ENCODE results near the gene COMTD1.
"Not testable (repeated sequence)": the region's sequence is repeated elsewhere in the genome, so short reads cannot be mapped to it uniquely, and the experiment has no call there.

Gene COMTD1

GRCh38 chr10:75223507-75223906 is 12.2 kb downstream of the COMTD1 start:
- DNase-seq (ENCODE audit: low read depth in 2 of 2), result no peak

DNA sequence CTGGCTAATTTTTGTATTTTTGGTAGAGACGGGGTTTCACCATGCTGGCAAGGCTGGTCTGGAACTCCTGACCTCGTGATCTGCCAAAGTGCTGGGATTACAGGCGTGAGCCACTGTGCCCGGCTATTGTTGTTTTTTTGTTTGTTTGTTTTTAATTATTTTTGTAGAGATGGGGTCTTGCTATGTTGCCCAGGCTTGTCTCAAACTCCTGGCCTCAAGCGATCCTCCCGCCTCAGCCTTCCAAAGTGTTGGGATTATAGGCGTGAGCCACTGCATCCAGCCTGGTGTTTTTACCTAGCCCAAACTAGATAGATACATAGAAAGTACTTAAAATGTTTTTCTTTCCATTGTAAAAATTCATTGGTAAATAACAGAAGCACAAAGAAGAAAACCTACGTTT is 14.3 kb downstream of the COMTD1 start:
- DNase-seq (ENCODE audit: low read depth in 2 of 2), result not testable (repeated sequence)

GRCh38 chr10:75220274-75220673 is 15.5 kb downstream of the COMTD1 start:
- DNase-seq (ENCODE audit: low read depth in 2 of 2), result no peak

DNA sequence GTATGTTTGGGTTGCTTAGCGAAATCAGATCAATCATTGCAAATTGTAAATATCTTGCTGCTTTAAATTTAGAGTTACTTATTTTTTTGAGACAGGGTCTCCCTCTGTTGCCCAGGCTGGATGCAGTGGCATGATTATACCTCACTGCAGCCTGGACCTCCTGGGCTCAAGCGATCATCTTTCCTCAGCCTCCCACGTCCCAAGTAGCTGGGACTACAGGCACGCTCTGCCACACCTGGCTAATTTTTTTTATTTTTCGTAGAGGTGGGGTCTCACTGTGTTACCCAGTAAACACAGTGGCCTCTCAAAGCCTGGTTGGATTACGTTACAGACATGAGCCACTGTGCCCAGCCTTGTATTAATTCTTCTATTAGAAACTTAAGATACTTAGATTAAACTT is 23.4 kb downstream of the COMTD1 start:
- no peak for DNase-seq (ENCODE audit: low read depth in 2 of 2)

- DNase-seq (ENCODE audit: low read depth in 2 of 2), result no peak
These were observed 24.6 kb downstream of the COMTD1 start for GRCh38 chr10:75211007-75211691.

DNA sequence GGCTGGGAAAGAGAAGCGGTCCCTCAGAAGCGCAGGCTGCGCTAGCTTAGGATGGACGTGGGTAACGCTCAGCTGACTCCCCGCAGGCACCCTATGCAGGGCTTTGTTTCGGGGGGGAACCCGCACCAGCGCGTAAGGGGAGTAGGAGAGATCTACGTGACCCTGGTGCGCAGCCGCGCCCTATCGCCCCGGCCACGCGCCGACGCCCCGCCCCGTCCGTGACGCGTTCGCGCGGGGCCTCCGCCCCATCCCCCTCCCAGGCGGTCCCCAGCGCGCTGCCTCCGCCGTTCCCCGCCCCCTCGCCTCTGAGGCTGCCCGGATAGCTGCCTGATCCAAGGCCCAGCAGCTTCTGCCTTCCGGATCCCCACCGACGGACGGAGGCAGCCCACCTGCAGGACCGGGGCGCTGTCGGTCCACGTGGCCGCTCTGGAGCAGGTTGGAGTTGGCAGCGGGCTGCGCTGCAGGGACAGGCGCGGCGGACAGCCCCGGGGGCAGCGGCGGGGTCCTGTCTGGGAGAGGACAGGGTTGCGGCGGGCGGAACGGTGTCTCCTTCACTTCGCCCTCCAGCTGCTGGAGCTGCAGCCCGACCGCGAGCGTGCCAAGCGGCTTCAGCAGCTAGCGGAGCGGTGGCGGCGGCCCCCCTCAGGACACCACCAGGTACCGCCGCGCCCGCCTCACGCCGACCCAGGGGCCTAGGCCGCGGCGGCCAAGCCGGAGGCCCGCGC is 25.3 kb downstream of the COMTD1 start, which contains the start of gene VDAC2:
Gene VDAC2 (plus strand): TSS at position 515 of the 725 bp plus-strand sequence. CDS start 363 bp downstream, outside the sequence.
- peak; percentile 91 for DNase-seq (ENCODE audit: low read depth in 2 of 2)

- DNase-seq (ENCODE audit: low read depth in 2 of 2), result peak; percentile 56 to 62
These were observed 25.9 kb downstream of the COMTD1 start for GRCh38 chr10:75209921-75210281.

DNA sequence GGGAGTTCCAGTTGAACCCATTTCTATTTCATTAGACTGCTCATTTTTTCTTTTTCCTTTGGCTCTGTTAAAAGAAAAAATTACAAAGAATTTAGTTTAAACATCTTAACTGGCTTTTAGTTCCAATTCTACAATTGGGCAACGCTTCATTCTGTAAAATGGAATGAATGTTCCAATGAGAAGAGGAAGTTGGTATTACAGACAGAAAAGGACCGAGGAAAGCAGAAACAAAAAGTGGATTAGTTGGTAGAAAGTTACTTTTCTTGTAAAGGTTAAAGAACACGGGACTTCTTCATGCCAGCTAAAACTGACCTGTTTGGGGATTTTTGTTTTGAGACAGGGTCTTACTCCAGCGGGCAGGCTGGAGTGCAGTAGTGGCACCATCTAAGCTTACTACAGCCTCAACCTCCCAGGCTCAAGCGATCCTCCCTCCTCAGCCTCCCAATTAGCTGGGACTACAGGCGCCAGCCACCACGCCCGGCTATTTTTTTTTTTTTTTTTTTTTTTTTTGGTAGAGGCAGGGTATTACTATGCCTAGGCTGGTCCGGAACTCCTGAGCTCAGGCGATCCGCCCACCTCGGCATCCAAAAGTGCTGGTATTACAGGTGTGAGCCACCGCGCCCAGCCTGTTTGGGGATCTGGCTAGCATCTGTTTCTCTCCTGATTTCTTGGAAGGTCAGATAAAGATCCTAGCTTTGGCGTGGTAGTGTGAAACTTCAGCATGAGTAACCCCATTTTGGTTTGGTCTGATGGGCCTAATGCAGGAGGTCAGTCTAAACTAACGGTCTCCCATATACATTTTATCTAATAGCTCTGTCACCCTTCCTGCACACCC is 26.5 kb downstream of the COMTD1 start:
- DNase-seq (ENCODE audit: low read depth in 2 of 2), result no peak

- peak in 1 of 2 donors; percentile 3 for DNase-seq (ENCODE audit: low read depth in 2 of 2)
These were observed 27.6 kb downstream of the COMTD1 start for GRCh38 chr10:75208181-75208580.

- no peak for DNase-seq (ENCODE audit: low read depth in 2 of 2)
These were observed 28.0 kb downstream of the COMTD1 start for GRCh38 chr10:75207857-75208144.

DNA sequence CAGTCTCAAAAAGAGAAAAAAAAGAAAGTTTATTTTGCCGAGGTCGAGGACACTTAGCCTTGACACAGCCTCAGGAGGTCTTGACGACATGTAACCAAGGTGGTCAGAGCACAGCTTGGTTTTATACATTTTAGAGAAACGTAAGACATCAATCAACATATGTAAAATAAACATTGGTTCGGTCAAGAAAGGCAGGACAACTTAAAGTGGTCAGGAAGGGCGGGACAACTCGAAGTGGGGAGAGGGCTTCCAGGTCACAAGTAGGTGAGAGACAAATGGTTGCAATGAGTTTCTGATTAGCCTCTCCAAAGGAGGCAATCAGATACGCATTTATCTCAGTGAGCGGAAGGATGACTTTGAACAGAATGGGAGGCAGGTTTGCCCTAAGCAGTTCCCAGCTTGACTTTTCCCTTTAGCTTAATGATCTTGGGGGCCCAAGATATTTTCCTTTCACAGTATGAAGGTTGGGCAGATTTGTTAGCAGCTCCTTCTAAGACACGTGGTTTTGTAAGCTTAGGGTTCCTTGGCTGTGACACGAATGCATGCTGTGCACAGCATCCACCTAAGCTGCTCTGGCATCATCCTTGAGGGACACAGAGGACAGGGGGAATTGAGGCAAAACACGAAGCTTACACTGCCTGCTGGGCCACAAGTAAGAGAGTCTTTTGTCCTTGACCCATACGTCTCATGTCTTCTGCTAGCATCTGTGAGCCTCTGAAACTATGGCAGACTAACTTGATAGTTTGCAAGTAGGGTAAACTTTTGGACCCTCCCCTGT is 28.5 kb downstream of the COMTD1 start:
- DNase-seq (ENCODE audit: low read depth in 2 of 2), result no peak

DNA sequence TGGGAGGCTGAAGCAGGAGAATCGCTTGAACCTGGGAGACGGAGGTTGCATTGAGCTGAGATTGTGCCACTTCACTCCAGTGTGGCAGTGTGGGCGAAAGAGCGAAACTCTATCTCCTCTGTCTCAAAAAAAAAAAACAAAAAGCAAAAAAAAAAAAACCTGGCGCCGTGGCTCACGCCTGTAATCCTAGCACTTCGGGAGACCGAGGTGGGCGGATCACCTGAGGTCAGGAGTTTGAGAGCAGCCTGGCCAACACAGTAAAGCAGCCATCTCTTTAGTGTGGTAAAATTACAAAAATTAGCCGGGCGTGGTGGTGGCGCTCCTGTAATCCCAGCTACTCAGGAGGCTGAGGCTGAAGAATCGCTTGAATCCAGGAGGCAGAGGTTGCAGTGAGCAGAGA is 29.1 kb downstream of the COMTD1 start:
- DNase-seq (ENCODE audit: low read depth in 2 of 2), result not testable (repeated sequence)

DNA sequence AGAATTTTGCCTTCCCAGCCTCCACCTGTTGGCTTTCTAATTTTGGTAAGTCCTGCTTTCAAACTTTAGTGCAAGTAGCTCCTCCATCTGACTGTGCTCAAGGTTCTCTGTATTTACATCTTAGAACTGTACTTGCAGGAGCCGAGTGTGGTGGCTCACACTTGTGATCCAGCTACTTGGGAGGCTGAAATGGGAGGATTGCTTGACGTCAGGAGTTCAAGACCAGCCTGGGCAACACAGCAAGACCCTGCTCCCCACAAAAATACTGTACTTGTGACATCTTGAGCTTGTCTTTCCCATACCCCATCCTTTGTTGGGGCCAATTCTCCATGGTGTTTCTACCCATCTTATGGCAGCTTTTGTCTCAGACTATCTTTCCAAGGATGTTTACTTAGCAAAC is 29.8 kb downstream of the COMTD1 start:
- DNase-seq (ENCODE audit: low read depth in 2 of 2), result no peak

- no peak for DNase-seq (ENCODE audit: low read depth in 2 of 2)
These were observed 32.0 kb downstream of the COMTD1 start for GRCh38 chr10:75203724-75204123.

- not testable (repeated sequence) for DNase-seq (ENCODE audit: low read depth in 2 of 2)
These were observed 32.6 kb downstream of the COMTD1 start for GRCh38 chr10:75203046-75203620.

- DNase-seq (ENCODE audit: low read depth in 2 of 2), result no peak
These were observed 33.3 kb downstream of the COMTD1 start for GRCh38 chr10:75202321-75203045.

DNA sequence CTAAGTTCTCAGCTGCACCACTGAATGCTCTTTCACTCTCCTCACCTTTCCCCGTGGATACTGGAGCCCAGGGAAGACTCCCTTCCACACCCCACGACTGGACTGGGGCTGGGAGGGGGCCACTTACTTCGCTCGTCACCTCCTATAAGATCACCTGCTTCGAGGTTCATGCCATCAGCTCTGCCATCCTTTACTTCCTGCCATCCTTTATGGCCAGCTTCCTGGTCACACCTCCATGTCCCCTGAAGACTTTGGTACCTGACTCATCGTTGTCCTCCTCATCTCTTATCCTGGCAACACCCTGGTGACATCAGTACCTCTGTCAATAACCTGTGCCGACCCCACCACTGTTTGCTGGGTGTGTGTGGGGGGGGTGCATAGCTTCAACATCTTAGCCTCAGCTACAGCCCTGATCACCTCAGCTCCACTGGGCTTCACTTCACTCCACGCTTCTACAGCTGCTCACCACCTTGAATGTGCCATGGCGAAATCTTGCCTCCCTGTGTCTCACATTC is 33.9 kb downstream of the COMTD1 start:
- no peak for DNase-seq (ENCODE audit: low read depth in 2 of 2)

DNA sequence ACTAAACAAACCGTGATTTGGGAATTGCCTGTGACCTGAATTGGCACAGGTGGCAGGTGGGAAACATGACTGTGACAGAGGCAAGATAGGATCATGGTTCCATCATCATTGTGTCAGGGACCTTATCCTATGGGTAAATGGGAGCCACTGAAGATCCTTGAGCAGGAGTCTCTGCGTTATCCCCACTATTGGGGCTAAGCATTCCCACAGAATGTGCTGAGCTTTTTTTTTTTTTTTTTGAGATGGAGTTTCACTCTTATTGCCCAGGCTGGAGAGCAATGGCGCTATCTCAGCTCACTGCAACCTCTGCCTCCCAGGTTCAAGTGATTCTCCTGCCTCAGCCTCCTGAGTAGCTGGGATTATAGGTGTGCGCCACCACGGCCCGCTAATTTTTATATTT is 35.8 kb downstream of the COMTD1 start:
- not testable (repeated sequence) for DNase-seq (ENCODE audit: low read depth in 2 of 2)

DNA sequence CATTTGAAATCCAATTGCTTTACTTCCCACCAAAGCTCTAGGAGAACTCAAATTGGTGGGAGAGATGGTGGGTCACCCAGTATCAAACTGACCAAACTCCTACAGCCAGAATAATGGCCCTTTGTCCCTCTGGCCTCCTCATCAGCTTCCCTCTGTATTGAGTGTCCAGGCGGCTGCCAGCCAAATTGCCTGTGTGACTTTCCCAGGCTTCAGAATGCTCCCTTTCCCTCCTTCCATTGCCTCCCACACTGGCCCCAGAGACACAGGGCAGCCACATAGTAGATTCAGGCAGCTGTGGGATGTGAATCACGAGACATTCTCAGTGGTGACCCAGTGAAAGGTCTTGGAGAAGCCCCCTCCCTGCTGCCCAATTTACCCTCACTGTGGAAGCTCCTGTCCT is 37.9 kb downstream of the COMTD1 start:
- no peak for DNase-seq (ENCODE audit: low read depth in 2 of 2)

- no peak for DNase-seq (ENCODE audit: low read depth in 2 of 2)
These were observed 38.7 kb downstream of the COMTD1 start for GRCh38 chr10:75197066-75197465.

Measured in stimulated activated CD8-positive, alpha-beta memory T cell treated with anti-CD3 and anti-CD28 coated beads, Interleukin-15, amount 100 ng/mL, for 48 hours (primary cell).